GM12875 (cell line): Measurements from ENCODE around the gene EDN1.
"Not testable (repeated sequence)": the region's sequence is repeated elsewhere in the genome, so short reads cannot be mapped to it uniquely, and the experiment has no call there.

Experiments used
- H3K4me3 ChIP-seq: one replicate; pipeline ENCODE4 v1.5.1; 2011; ENCODE audit warnings: low read depth, low read length, control low read depth
- CTCF ChIP-seq: IDR thresholded peaks from 2 replicates; pipeline ENCODE4 v1.5.1; 2011; ENCODE audit warnings: low read depth, mild to moderate bottlenecking, control low read depth, inconsistent platforms, low read length, moderate library complexity, borderline replicate concordance; ENCODE audit not compliant: insufficient read depth

The EDN1 gene

DNA sequence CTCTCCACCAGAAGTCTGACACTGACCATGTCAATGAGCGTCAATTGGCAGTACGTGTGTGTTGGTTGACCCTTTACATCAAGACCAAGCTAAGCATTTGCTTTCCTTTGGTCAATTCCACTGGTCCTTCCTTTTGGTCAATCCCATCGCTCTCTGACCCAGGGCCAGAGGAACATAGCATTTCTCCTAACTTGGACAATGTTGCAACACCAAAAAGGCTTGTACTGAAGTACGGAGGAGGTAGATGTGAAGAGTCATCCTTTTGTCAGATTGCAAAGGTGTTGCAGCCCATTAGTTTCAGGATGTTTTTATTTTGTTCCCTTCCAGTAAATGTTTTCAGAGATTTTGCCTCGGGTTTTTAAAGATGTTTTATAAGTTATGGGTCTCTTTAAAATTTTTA, 24.6 kb downstream of the EDN1 start:
- H3K4me3 ChIP-seq = no peak overlapping the region
- TF ChIP-seq CTCF = no peak

- no peak for TF ChIP-seq CTCF
- no peak overlapping the region for H3K4me3 ChIP-seq
Measured at GRCh38 chr6:12315292-12316081, 25.3 kb downstream of the EDN1 start.

- no peak for TF ChIP-seq CTCF
- H3K4me3 ChIP-seq = no peak overlapping the region
Measured at GRCh38 chr6:12318749-12319148, 28.6 kb downstream of the EDN1 start.

GRCh38 chr6:12320074-12320473, 29.9 kb downstream of the EDN1 start:
- not testable (repeated sequence) for H3K4me3 ChIP-seq

DNA sequence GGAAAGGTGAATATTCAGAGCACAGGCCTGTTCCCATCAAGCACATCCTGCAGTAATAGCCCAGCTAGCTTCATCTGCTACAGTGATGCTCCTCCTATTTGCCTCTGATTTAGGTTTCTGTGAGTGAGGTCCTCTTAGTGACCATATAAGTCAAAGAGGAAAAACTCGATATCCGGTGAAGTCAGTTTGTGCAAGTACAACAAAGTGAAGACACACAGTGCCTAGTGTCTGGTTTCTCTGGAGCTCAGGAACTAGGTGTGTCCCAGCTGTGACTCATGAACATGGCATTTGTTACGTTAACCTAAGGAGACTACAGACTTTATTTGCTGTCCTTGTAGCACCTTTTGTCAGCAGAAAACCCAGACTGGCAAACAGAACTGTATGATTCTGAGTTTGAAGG, 33.9 kb downstream of the EDN1 start:
- no peak overlapping the region for H3K4me3 ChIP-seq
- no peak for TF ChIP-seq CTCF

DNA sequence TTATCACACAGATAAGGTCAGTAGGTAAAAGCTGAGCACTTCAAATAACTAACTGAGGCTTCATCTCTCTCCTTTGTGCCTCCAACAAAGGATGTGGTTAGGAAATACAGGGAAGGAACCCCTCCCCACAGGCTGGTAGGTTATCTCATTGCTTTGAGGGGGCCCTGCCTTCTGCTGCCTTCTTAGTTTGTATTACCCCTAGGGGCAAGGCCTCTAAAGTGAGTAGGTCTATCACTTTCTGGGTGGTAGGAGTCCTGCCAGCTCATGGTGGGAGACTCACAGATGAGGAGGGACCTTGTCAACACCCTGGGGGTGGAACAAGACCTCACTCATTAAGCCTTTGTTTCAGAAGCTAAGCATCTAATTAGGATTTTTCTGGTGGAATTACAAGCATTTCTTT, 34.6 kb downstream of the EDN1 start:
- TF ChIP-seq CTCF = no peak
- no peak overlapping the region for H3K4me3 ChIP-seq

GRCh38 chr6:12325872-12326271, 35.7 kb downstream of the EDN1 start:
- TF ChIP-seq CTCF = no peak
- H3K4me3 ChIP-seq = no peak overlapping the region
